Esophagus squamous epithelium (tissue), 4 donors: ENCODE measurements around the gene ADGRB3.

Experiments
- CTCF ChIP-seq, 6 experiments: fragments of 450-650 bp in 4 of 6; fragments of 200-600 bp in 2 of 6; sonication (generic) in 2 of 6; IDR thresholded peaks; one replicate each; pipeline ENCODE4 v1.5.1; 2016 to 2019; ENCODE audit warnings: antibody characterized with exemption in 6 of 6, mild to moderate bottlenecking in 4 of 6, moderate library complexity in 4 of 6
- POLR2A ChIP-seq, 4 donors: fragments of 450-650 bp; IDR thresholded peaks; one replicate each; pipeline ENCODE4 v1.6.1; 2017; ENCODE audit warnings: antibody characterized with exemption in 4 of 4, mild to moderate bottlenecking in 4 of 4, moderate library complexity in 3 of 4

- TF ChIP-seq CTCF (IDR thresholded peaks at IDR 0.05): peak in 4 of 6 experiments; percentile 25 to 65 (median 60)
- TF ChIP-seq POLR2A (IDR thresholded peaks at IDR 0.05): no peak
Measured at GRCh38 chr6:68638230-68638900, 3.3 kb downstream of the ADGRB3 start.
